Aorta (tissue), 5 donors: ENCODE data around the gene PTAFR. TPM values are rescaled to one million over a fixed set of nuclear protein-coding genes. Genes with fewer than 3 reads are reported as not detected.

Experiments
- ATAC-seq: fragments of 200-7000 bp; cut with Tn5 transposase; one replicate; pipeline ENCODE4 v1.9.1; 2022; ENCODE audit warnings: moderate library complexity; ENCODE audit not compliant: low FRiP score
- DNase-seq, 2 donors: peaks; one replicate each; pipeline ENCODE4 v3.0.0-alpha.2; 2020
- H3K27ac ChIP-seq, 2 donors: one replicate each; pipeline ENCODE4 v1.5.1; 2013; ENCODE audit warnings: low read length in 2 of 2, mild to moderate bottlenecking in 2 of 2, moderate library complexity in 2 of 2, control low read depth in 1 of 2, inconsistent platforms in 1 of 2, low read depth in 1 of 2
- H3K27me3 ChIP-seq, 2 donors: one replicate each; pipeline ENCODE4 v1.6.1; 2013; ENCODE audit warnings: control low read depth in 1 of 2, low read length in 1 of 2, mild to moderate bottlenecking in 1 of 2, moderate library complexity in 1 of 2; ENCODE audit not compliant: insufficient read depth in 2 of 2, control insufficient read depth in 1 of 2
- H3K36me3 ChIP-seq, 2 donors: one replicate each; pipeline ENCODE4 v1.6.1; 2013; ENCODE audit warnings: control low read depth in 1 of 2, low read length in 1 of 2, mild to moderate bottlenecking in 1 of 2; ENCODE audit not compliant: insufficient read depth in 2 of 2, control insufficient read depth in 1 of 2
- H3K4me1 ChIP-seq, 2 donors: one replicate each; pipeline ENCODE4 v1.6.1; 2013; ENCODE audit warnings: low read length in 2 of 2, control low read depth in 1 of 2, mild to moderate bottlenecking in 1 of 2, moderate library complexity in 1 of 2; ENCODE audit not compliant: insufficient read depth in 2 of 2, control insufficient read depth in 1 of 2
- H3K4me3 ChIP-seq, 2 donors: one replicate each; pipeline ENCODE4 v1.5.1; 2013; ENCODE audit warnings: low read length in 2 of 2, control low read depth in 1 of 2, mild to moderate bottlenecking in 1 of 2
- H3K9me3 ChIP-seq: one replicate; pipeline ENCODE4 v1.6.1; 2013; ENCODE audit warnings: mild to moderate bottlenecking, low read length; ENCODE audit not compliant: control insufficient read depth
- WGBS, 2 donors: extraction: QIAGEN DNeasy Blood & Tissue Kit; methylation state at CpG; one replicate each; pipeline ENCODE4 v1.1.7; 2013; 5-methylcytosine and 5-hydroxymethylcytosine counted together
- intact Hi-C, 2 donors: fragments of 100-400 bp; cut with DNase I; formaldehyde crosslinking; loops; one replicate each; pipeline versions ENCODE4 v1.14.2 to v1.15.0; 2022
- polyA plus RNA-seq, 2 donors: library from polyadenylated mRNA; stranded (reverse); fragments of 200-250 nt; gene quantifications; one replicate each; pipeline ENCODE4 v1.2.3, GENCODE V29; 2013
- total RNA-seq, 2 donors: library from RNA; stranded (reverse); fragmentation: NEBNext Ultra II Directional; extraction: Animal tissue kit (Norgen Biotek cat#: 25700); gene quantifications; one replicate each; pipeline ENCODE4 v1.2.1, GENCODE V29; 2021
- donor health status: healthy with polysubstance abuse.
- donor health status: Bipolar disorder and iron deficiency.
- donor health status: DM: no; HTN: no; CAD: no.
- donor health status: DM: no; HTN: no; CAD: no.
- donor health status: DM: yes; HTN: yes; CAD: no.

PTAFR gene
- total and polyA plus RNA-seq, 4 donors: 0.41 to 10.4 (median 6.1) TPM

- Histone ChIP-seq H3K4me3 (no peak overlapping the region), H3K27me3 (no peaks in the 10 kb centered on the region), H3K27ac (no peak overlapping the region), H3K4me1 (no peaks in the 10 kb centered on the region), H3K9me3 (peaks cover 3% of the 10 kb centered on the region), H3K36me3 (no peaks in the 10 kb centered on the region)
- WGBS, 2 donors: 78 to 80% methylated on average over 6 of the region's 6 CpGs
- intact Hi-C loops: no loop called here
- no peak for DNase-seq
- no peak for ATAC-seq
Observed at GRCh38 chr1:28130901-28131300, 45.6 kb downstream of the PTAFR start.

- no peaks in the 10 kb centered on the region for H3K36me3 ChIP-seq
- WGBS, 2 donors: 47 to 56% methylated on average over 1 of the region's 1 CpG
- no peaks in the 10 kb centered on the region for H3K27me3 ChIP-seq
- H3K9me3 ChIP-seq: peaks cover 2% of the 10 kb centered on the region
- no peak overlapping the region for H3K27ac ChIP-seq
- no peak for DNase-seq
- H3K4me1 ChIP-seq: no peaks in the 10 kb centered on the region
- intact Hi-C loops: no loop called here
- no peak overlapping the region for H3K4me3 ChIP-seq
- no peak for ATAC-seq
Observed at GRCh38 chr1:28129150-28129549, 47.3 kb downstream of the PTAFR start.

- Histone ChIP-seq H3K9me3 (peaks cover 2% of the 10 kb centered on the region), H3K4me3 (no peak overlapping the region), H3K27ac (no peak overlapping the region), H3K4me1 (no peaks in the 10 kb centered on the region), H3K36me3 (no peaks in the 10 kb centered on the region), H3K27me3 (no peaks in the 10 kb centered on the region)
- ATAC-seq (no peak), DNase-seq (no peak)
- intact Hi-C loops: no loop called here
- 72 to 75% methylated on average over 3 of the region's 3 CpGs for WGBS, 2 donors
Observed at GRCh38 chr1:28127617-28128257, 48.8 kb downstream of the PTAFR start.

- Histone ChIP-seq H3K27me3 (no peaks in the 10 kb centered on the region), H3K27ac (no peak overlapping the region), H3K9me3 (peaks cover 2% of the 10 kb centered on the region), H3K4me3 (no peak overlapping the region), H3K4me1 (no peaks in the 10 kb centered on the region), H3K36me3 (no peaks in the 10 kb centered on the region)
- DNase-seq (no peak), ATAC-seq (no peak)
- intact Hi-C loops: no loop called here
- WGBS, 2 donors: 70 to 72% methylated on average over 5 of the region's 5 CpGs
Observed at GRCh38 chr1:28126783-28127490, 49.6 kb downstream of the PTAFR start.

- no peak overlapping the region for H3K27ac ChIP-seq
- no peaks in the 10 kb centered on the region for H3K27me3 ChIP-seq
- DNase-seq: no peak
- peaks cover 2% of the 10 kb centered on the region for H3K9me3 ChIP-seq
- no peak overlapping the region for H3K4me3 ChIP-seq
- no peaks in the 10 kb centered on the region for H3K36me3 ChIP-seq
- WGBS, 2 donors: 54 to 63% methylated on average over 3 of the region's 3 CpGs
- intact Hi-C loops: no loop called here
- H3K4me1 ChIP-seq: no peaks in the 10 kb centered on the region
- ATAC-seq: no peak
Observed at GRCh38 chr1:28126212-28126611, 50.3 kb downstream of the PTAFR start.

GRCh38 chr1:28123461-28123961 is 53.0 kb downstream of the PTAFR start:
- intact Hi-C loops: no loop called here
- no peak overlapping the region for H3K4me3 ChIP-seq
- H3K27ac ChIP-seq: no peak overlapping the region
- DNase-seq (no peak), ATAC-seq (no peak)
- H3K27me3 ChIP-seq: no peaks in the 10 kb centered on the region
- peaks cover 2% of the 10 kb centered on the region for H3K9me3 ChIP-seq
- H3K36me3 ChIP-seq: no peaks in the 10 kb centered on the region
- 51 to 56% methylated on average over 4 of the region's 4 CpGs for WGBS, 2 donors
- H3K4me1 ChIP-seq: no peaks in the 10 kb centered on the region

- DNase-seq (no peak), ATAC-seq (no peak)
- Histone ChIP-seq H3K9me3 (no peaks in the 10 kb centered on the region), H3K4me1 (no peaks in the 10 kb centered on the region), H3K27me3 (no peaks in the 10 kb centered on the region), H3K4me3 (no peak overlapping the region), H3K27ac (no peak overlapping the region), H3K36me3 (no peaks in the 10 kb centered on the region)
- 84 to 85% methylated on average over 3 of the region's 3 CpGs for WGBS, 2 donors
- intact Hi-C loops: no loop called here
Observed at GRCh38 chr1:28122183-28122582, 54.3 kb downstream of the PTAFR start.

GRCh38 chr1:28119556-28119955 is 56.9 kb downstream of the PTAFR start:
- Histone ChIP-seq H3K27ac (no peak overlapping the region), H3K9me3 (no peaks in the 10 kb centered on the region), H3K4me3 (no peak overlapping the region), H3K36me3 (no peaks in the 10 kb centered on the region), H3K4me1 (no peaks in the 10 kb centered on the region), H3K27me3 (no peaks in the 10 kb centered on the region)
- ATAC-seq (no peak), DNase-seq (no peak)
- 92% methylated on average over 8 of the region's 8 CpGs for WGBS, 2 donors
- intact Hi-C loops: no loop called here
